Calu3 (cell line): ENCODE data around the gene CCSER1. TPM values are rescaled to one million over a fixed set of nuclear protein-coding genes. Genes with fewer than 3 reads are reported as not detected.
A peak's percentile ranks its signal among the peaks of the same experiment; 100 is the strongest.

Source experiments
- BruUV-seq: library from RNA; stranded (reverse); fragments of 400-500 nt; replicated peaks from 2 replicates; lab custom pipeline; 2021; lab: Mats Ljungman, UMichigan
- CTCF ChIA-PET: fragments of 300-600 bp; sonication (Branson Sonifier 250); formaldehyde crosslinking; loops from one replicate; lab custom pipeline; 2022; ENCODE audit warnings: antibody characterized with exemption; lab: Charles Lee
- DNase-seq: peaks from one replicate; pipeline ENCODE4 v3.0.0; 2022
- H3K27ac Mint-ChIP-seq: one replicate; pipeline ENCODE4 v1.8.0; 2022; ENCODE audit warnings: mixed read lengths; ENCODE audit not compliant: unreplicated experiment
- H3K27me3 Mint-ChIP-seq: one replicate; pipeline ENCODE4 v1.8.0; 2022; ENCODE audit warnings: mixed read lengths; ENCODE audit not compliant: unreplicated experiment
- H3K36me3 Mint-ChIP-seq: one replicate; pipeline ENCODE4 v1.8.0; 2022; ENCODE audit warnings: mild to moderate bottlenecking, moderate library complexity, mixed read lengths; ENCODE audit not compliant: insufficient read depth, unreplicated experiment
- H3K4me1 Mint-ChIP-seq: one replicate; pipeline ENCODE4 v1.8.0; 2022; ENCODE audit warnings: mild to moderate bottlenecking, low read depth, mixed read lengths; ENCODE audit not compliant: unreplicated experiment
- H3K4me3 Mint-ChIP-seq: one replicate; pipeline ENCODE4 v1.8.0; 2022; ENCODE audit warnings: mild to moderate bottlenecking, low read depth, moderate library complexity, mixed read lengths; ENCODE audit not compliant: unreplicated experiment
- H3K9me3 Mint-ChIP-seq: one replicate; pipeline ENCODE4 v1.8.0; 2022; ENCODE audit warnings: low read depth, mixed read lengths; ENCODE audit not compliant: unreplicated experiment
- CTCF ChIP-seq: fragments of 200-600 bp; IDR thresholded peaks from one replicate; pipeline ENCODE4 v1.8.0; 2022; ENCODE audit warnings: antibody characterized with exemption; ENCODE audit not compliant: unreplicated experiment
- intact Hi-C: fragments of 100-400 bp; cut with micrococcal nuclease; formaldehyde crosslinking; loops from one replicate; pipeline ENCODE4 v1.10.0; 2022; ENCODE audit not compliant: unreplicated experiment
- total RNA-seq: library from RNA; stranded (reverse); gene quantifications from 2 replicates; pipeline ENCODE4 v1.2.3, GENCODE V29; 2022

CCSER1 gene
- total RNA-seq, 1 experiment from 2014 or later = 6.2 TPM

GRCh38 chr4:91058345-91058744, 931.2 kb downstream of the CCSER1 start:
- no peak for DNase-seq
- Mint-ChIP-seq H3K9me3 (no peaks in the 10 kb centered on the region), H3K36me3 (no peaks in the 10 kb centered on the region), H3K4me1 (no peaks in the 10 kb centered on the region), H3K4me3 (no peak overlapping the region), H3K27ac (no peak overlapping the region), H3K27me3 (no peaks in the 10 kb centered on the region)
- BruUV-seq = no TSS peak
- no peak for TF ChIP-seq CTCF
- intact Hi-C loops = no loop called here
- CTCF ChIA-PET = no interaction called here

- Mint-ChIP-seq H3K9me3 (no peaks in the 10 kb centered on the region), H3K27me3 (no peaks in the 10 kb centered on the region), H3K36me3 (no peaks in the 10 kb centered on the region), H3K4me3 (no peak overlapping the region), H3K27ac (no peak overlapping the region), H3K4me1 (peaks cover 9% of the 10 kb centered on the region)
- CTCF ChIA-PET = interaction anchor here (0.6 kb wide), 1 partner anchor 639 kb away, joined by 3 read pairs; no protein-coding TSS in a partner anchor
- intact Hi-C loops = no loop called here
- no peak for TF ChIP-seq CTCF
- no TSS peak for BruUV-seq
- peak; percentile 8 for DNase-seq
Observed at GRCh38 chr4:91064157-91064853, 937.1 kb downstream of the CCSER1 start.

GRCh38 chr4:91065117-91065516, 937.9 kb downstream of the CCSER1 start:
- H3K9me3 Mint-ChIP-seq = no peaks in the 10 kb centered on the region

GRCh38 chr4:91070736-91071135, 943.5 kb downstream of the CCSER1 start:
- intact Hi-C loops = no loop called here
- CTCF ChIA-PET = no interaction called here
- BruUV-seq = no TSS peak

More at GRCh38 chr4:91065117-91065516, 937.9 kb downstream of the CCSER1 start:
- Mint-ChIP-seq H3K27me3 (no peaks in the 10 kb centered on the region), H3K36me3 (no peaks in the 10 kb centered on the region), H3K27ac (no peak overlapping the region), H3K4me3 (no peak overlapping the region), H3K4me1 (peaks cover 9% of the 10 kb centered on the region)
- CTCF ChIA-PET = interaction anchor here (0.6 kb wide), 1 partner anchor 640 kb away, joined by 3 read pairs; no protein-coding TSS in a partner anchor
- no TSS peak for BruUV-seq
- TF ChIP-seq CTCF = no peak
- DNase-seq = no peak
- intact Hi-C loops = no loop called here

More at GRCh38 chr4:91070736-91071135, 943.5 kb downstream of the CCSER1 start:
- Mint-ChIP-seq H3K27ac (no peak overlapping the region), H3K4me1 (no peaks in the 10 kb centered on the region), H3K36me3 (no peaks in the 10 kb centered on the region), H3K4me3 (no peak overlapping the region), H3K9me3 (no peaks in the 10 kb centered on the region), H3K27me3 (no peaks in the 10 kb centered on the region)
- no peak for DNase-seq
- no peak for TF ChIP-seq CTCF
